Vagina (tissue), 2 donors: ENCODE measurements around the gene ENO3. TPM values are rescaled to one million over a fixed set of nuclear protein-coding genes. Genes with fewer than 3 reads are reported as not detected.
"Not testable (repeated sequence)": the region's sequence is repeated elsewhere in the genome, so short reads cannot be mapped to it uniquely, and the experiment has no call there.

Experiments
- DNase-seq, 2 donors: peaks; one replicate each; pipeline ENCODE4 v3.0.0-alpha.2; 2017; ENCODE audit errors: extremely low spot score in 2 of 2
- H3K27ac ChIP-seq: fragments of 200-600 bp; sonication (generic); one replicate; pipeline ENCODE4 v1.5.1; 2019
- H3K27me3 ChIP-seq: fragments of 200-600 bp; sonication (generic); one replicate; pipeline ENCODE4 v1.5.1; 2019
- H3K36me3 ChIP-seq, 2 donors: fragments of 200-600 bp; sonication (generic); one replicate each; pipeline ENCODE4 v1.5.1; 2017 to 2019
- H3K4me1 ChIP-seq: fragments of 200-600 bp; sonication (generic); one replicate; pipeline ENCODE4 v1.5.1; 2019
- H3K4me3 ChIP-seq, 2 donors: fragments of 200-600 bp; sonication (generic); 1 replicate in 1 of 2; 2 replicates in 1 of 2; pipeline ENCODE4 v1.5.1; 2016 to 2019
- H3K9me3 ChIP-seq: fragments of 200-600 bp; sonication (generic); one replicate; pipeline ENCODE4 v1.5.1; 2019
- POLR2A ChIP-seq, 2 donors: fragments of 450-650 bp; IDR thresholded peaks; one replicate each; pipeline ENCODE4 v1.6.1; 2017; ENCODE audit warnings: antibody characterized with exemption in 2 of 2, mild to moderate bottlenecking in 2 of 2, moderate library complexity in 2 of 2
- POLR2AphosphoS5 ChIP-seq, 2 donors: sonication (generic); formaldehyde crosslinking; IDR thresholded peaks; one replicate each; pipeline ENCODE4 v1.9.0; 2017; ENCODE audit warnings: antibody characterized with exemption in 2 of 2, mild to moderate bottlenecking in 2 of 2, low read depth in 1 of 2; ENCODE audit not compliant: insufficient read depth in 1 of 2
- intact Hi-C: fragments of 100-400 bp; cut with DNase I; formaldehyde crosslinking; loops from one replicate; pipeline ENCODE4 v1.15.1; 2023
- total RNA-seq: library from RNA; depleted of rRNA; stranded (reverse); fragments of >200 nt; gene quantifications from one replicate; pipeline ENCODE4 v1.2.3, GENCODE V29; 2016
- TF ChIP-seq, protein P1 (sequence below), 3 experiments: fragments of 450-650 bp in 2 of 3; fragments of 200-600 bp in 1 of 3; sonication (generic) in 1 of 3; IDR thresholded peaks; one replicate each; pipeline ENCODE4 v1.5.1; 2017 to 2019; ENCODE audit warnings: antibody characterized with exemption in 3 of 3, mild to moderate bottlenecking in 2 of 3, moderate library complexity in 2 of 3

The ENO3 gene
- total RNA-seq, 1 donor from 2014 or later = 5.6 TPM

DNA sequence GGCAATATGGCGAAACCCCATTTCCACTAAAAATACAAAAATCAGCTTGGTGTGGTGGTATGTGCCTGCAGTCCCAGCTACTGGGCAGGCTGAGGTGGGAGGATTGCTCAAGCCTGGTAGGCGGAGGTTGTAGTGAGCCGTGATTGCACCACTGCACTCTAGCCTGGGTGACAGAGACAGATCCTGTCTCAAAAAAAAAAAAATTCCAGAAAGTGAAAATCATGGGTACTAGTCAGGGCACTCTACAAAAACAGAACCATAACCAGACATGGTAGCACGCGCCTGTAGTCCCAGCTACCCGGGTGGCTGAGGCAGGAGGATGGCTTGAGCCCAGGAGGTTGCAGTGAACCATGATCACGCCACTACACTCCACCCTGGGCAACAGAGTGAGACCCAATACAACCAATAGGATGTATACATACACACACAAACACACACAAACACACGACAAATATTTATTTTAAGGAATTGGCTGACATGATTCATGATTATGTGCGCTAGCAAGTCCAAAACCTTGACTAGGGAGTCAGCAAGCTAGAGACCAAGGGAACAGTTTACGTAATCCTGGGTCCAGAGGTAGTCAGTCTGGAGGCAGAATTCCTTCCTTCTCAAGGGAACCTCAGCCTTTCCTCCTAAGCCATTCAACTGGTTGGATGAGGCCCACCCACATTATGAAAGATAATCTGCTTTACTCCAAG, 30.4 kb upstream of the ENO3 start:
- H3K4me3 ChIP-seq = no peak overlapping the region
- no peaks in the 10 kb centered on the region for H3K9me3 ChIP-seq
- TF ChIP-seq, protein P1, sequence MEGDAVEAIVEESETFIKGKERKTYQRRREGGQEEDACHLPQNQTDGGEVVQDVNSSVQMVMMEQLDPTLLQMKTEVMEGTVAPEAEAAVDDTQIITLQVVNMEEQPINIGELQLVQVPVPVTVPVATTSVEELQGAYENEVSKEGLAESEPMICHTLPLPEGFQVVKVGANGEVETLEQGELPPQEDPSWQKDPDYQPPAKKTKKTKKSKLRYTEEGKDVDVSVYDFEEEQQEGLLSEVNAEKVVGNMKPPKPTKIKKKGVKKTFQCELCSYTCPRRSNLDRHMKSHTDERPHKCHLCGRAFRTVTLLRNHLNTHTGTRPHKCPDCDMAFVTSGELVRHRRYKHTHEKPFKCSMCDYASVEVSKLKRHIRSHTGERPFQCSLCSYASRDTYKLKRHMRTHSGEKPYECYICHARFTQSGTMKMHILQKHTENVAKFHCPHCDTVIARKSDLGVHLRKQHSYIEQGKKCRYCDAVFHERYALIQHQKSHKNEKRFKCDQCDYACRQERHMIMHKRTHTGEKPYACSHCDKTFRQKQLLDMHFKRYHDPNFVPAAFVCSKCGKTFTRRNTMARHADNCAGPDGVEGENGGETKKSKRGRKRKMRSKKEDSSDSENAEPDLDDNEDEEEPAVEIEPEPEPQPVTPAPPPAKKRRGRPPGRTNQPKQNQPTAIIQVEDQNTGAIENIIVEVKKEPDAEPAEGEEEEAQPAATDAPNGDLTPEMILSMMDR (IDR thresholded peaks at IDR 0.05) = no peak
- TF ChIP-seq POLR2AphosphoS5 (IDR thresholded peaks at IDR 0.05; ENCODE audit: insufficient read depth in 1 of 2, low read depth in 1 of 2) = no peak
- TF ChIP-seq POLR2A (IDR thresholded peaks at IDR 0.05) = no peak
- no peak for DNase-seq
- H3K4me1 ChIP-seq = no peaks in the 10 kb centered on the region
- no peaks in the 10 kb centered on the region for H3K27me3 ChIP-seq
- no peak overlapping the region for H3K27ac ChIP-seq
- intact Hi-C loops = no loop called here
- H3K36me3 ChIP-seq = no peaks in the 10 kb centered on the region

DNA sequence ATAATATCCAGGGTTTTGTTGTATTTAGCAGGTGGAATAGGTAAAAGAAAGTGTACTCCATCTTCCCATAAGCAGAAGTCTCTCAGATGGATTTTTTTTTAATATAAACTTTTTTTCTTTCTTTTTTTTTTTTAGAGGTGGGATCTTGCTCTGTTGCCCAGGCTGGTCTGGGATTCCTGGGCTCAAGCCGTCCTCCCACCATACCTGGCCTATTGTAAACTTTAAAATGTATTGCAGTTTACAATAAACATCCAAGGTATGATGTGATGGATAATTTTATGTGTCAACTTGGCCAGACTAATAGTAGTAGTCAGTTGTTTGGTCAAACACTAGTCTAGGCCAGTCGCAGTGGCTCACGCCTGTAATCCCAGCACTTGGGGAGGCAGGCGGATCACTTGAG, 29.6 kb upstream of the ENO3 start:
- TF ChIP-seq, protein P1 (IDR thresholded peaks at IDR 0.05) = no peak
- TF ChIP-seq POLR2AphosphoS5 (IDR thresholded peaks at IDR 0.05; ENCODE audit: insufficient read depth in 1 of 2, low read depth in 1 of 2) = no peak
- TF ChIP-seq POLR2A (IDR thresholded peaks at IDR 0.05) = no peak
- Histone ChIP-seq H3K4me3 (no peak overlapping the region), H3K36me3 (no peaks in the 10 kb centered on the region), H3K4me1 (no peaks in the 10 kb centered on the region), H3K27me3 (no peaks in the 10 kb centered on the region), H3K9me3 (no peaks in the 10 kb centered on the region), H3K27ac (no peak overlapping the region)
- DNase-seq = no peak
- intact Hi-C loops = no loop called here

DNA sequence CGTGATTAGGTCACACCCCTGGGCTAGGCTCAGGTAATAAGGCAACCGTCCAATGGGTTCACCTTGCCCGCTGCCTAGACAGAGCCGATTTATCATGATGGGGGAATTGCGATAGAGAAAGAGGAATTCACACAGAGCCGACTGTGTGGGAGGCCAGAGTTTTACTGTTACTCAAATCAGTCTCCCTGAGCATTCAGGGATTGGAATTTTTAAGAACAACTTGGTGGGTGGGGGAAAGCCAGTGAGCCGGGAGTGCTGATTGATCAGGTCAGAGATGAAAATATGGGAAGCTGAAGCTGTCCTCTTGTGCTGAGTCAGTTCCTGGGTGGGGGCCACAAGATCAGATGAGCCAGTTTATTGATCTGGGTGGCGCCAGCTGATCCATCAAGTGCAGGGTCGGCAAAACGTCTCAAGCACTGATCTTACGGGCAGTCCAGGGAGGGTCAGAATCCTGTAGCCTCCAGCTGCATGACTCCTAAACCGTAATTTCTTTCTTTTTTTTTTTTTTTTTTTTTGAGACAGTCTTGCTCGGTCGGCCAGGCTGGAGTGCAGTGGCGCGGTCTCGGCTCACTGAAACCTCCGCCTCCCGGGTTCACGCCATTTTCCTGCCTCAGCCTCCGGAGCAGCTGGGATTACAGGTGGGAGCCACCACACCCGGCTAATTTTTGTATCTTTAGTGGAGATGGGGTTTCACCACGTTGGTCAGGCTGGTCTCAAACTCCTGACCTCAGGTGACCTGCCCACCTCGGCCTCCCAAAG, 24.2 kb upstream of the ENO3 start:
- H3K36me3 ChIP-seq, H3K4me1 ChIP-seq, H3K9me3 ChIP-seq, DNase-seq, H3K27me3 ChIP-seq, H3K27ac ChIP-seq, H3K4me3 ChIP-seq, intact Hi-C loops: not testable (repeated sequence)

DNA sequence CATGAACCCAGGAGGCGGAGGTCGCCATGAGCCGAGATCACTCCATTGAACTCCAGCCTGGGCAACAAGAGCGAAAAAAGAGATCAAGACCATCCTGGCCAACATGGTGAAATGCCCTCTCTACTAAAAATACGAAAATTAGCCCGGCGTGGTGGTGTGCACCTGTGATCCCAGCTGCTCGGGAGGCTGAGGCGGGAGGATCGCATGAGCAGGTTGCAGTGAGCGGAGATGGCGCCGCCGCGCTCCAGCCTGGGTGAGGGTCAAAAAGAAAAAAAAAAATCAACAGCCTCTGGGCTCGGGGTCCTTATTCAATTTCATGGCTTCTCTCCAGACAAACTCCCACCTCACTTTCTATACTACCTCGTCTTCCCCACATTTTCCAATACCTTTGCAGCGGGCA, 22.0 kb upstream of the ENO3 start:
- Histone ChIP-seq H3K27ac (no peak overlapping the region), H3K9me3 (no peaks in the 10 kb centered on the region), H3K36me3 (no peaks in the 10 kb centered on the region), H3K4me3 (no peak overlapping the region), H3K4me1 (peaks cover 2% of the 10 kb centered on the region), H3K27me3 (no peaks in the 10 kb centered on the region)
- TF ChIP-seq POLR2A (IDR thresholded peaks at IDR 0.05) = no peak
- no peak for TF ChIP-seq POLR2AphosphoS5 (IDR thresholded peaks at IDR 0.05; ENCODE audit: insufficient read depth in 1 of 2, low read depth in 1 of 2)
- TF ChIP-seq, protein P1 (IDR thresholded peaks at IDR 0.05) = no peak
- no peak for DNase-seq
- intact Hi-C loops = no loop called here

DNA sequence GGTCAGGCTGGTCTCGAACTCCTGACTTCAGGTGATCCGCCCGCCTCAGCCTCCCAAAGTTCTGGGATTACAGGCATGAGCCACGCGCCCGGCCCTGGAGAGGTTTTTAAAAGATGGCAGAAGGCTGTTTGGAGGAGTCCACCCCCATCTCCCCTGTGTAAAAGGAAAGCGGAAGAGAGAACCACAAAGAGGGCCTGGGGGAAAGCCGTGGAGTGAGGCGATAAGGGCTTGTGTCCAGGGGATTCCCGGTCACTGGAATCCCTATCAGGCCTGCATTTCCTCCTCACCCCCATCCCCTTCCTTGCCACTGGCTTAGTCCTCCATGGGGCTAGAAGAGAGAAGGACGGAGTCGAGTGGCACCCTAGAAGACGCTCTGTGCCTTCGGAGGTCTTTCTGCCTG, 19.0 kb upstream of the ENO3 start, which contains the start of gene GP1BA:
Gene GP1BA (plus strand): TSS at position 315 of the 400 bp plus-strand sequence. CDS start 328 bp downstream, outside the sequence.
- H3K4me3 ChIP-seq = no peak within 1 kb of the TSS
- no peak within 1 kb of the TSS for H3K27ac ChIP-seq
- no peaks in the 10 kb centered on the region for H3K9me3 ChIP-seq
- no peak for TF ChIP-seq POLR2AphosphoS5 (IDR thresholded peaks at IDR 0.05; ENCODE audit: insufficient read depth in 1 of 2, low read depth in 1 of 2)
- TF ChIP-seq, protein P1 (IDR thresholded peaks at IDR 0.05) = no peak
- TF ChIP-seq POLR2A (IDR thresholded peaks at IDR 0.05) = no peak
- H3K36me3 ChIP-seq = peaks cover 0 to 6% of the 10 kb centered on the region in 2 donors
- H3K27me3 ChIP-seq = no peaks in the 10 kb centered on the region
- H3K4me1 ChIP-seq = peaks cover 10% of the 10 kb centered on the region
- DNase-seq = no peak
- intact Hi-C loops = no loop called here
